Ovary (tissue), 9 donors: ENCODE measurements around the gene B3GALT5. TPM values are rescaled to one million over a fixed set of nuclear protein-coding genes. Genes with fewer than 3 reads are reported as not detected.

ENCODE experiments used
- DNase-seq, 5 donors: peaks; one replicate each; pipeline ENCODE4 v3.0.0-alpha.2; 2019 to 2020
- H3K27ac ChIP-seq, 2 donors: fragments of 200-600 bp; one replicate each; pipeline versions ENCODE4 v1.5.1 to v1.8.0; 2019 to 2022
- H3K27me3 ChIP-seq: fragments of 200-600 bp; one replicate; pipeline ENCODE4 v1.8.0; 2022
- H3K36me3 ChIP-seq: fragments of 200-600 bp; sonication (generic); one replicate; pipeline ENCODE4 v1.5.1; 2019
- H3K4me1 ChIP-seq: one replicate; pipeline ENCODE4 v1.8.1; 2013; ENCODE audit warnings: mild to moderate bottlenecking, moderate library complexity; ENCODE audit not compliant: insufficient read depth
- H3K4me3 ChIP-seq: fragments of 200-600 bp; sonication (generic); one replicate; pipeline ENCODE4 v1.5.1; 2017
- H3K9me3 ChIP-seq, 2 donors: fragments of 200-600 bp in 1 of 2; sonication (generic) in 1 of 2; one replicate each; pipeline versions ENCODE4 v1.5.1 to v1.8.1; 2013 to 2019; ENCODE audit warnings: mild to moderate bottlenecking in 1 of 2, moderate library complexity in 1 of 2
- EP300 ChIP-seq: sonication (generic); formaldehyde crosslinking; IDR thresholded peaks from one replicate; pipeline ENCODE4 v1.6.1; 2017; ENCODE audit warnings: antibody characterized with exemption
- POLR2A ChIP-seq: fragments of 450-650 bp; IDR thresholded peaks from one replicate; pipeline ENCODE4 v1.6.1; 2017; ENCODE audit warnings: antibody characterized with exemption, mild to moderate bottlenecking, moderate library complexity
- WGBS, 3 donors: extraction: QIAGEN DNeasy Blood & Tissue Kit in 1 of 3; methylation state at CpG; one replicate each; pipeline versions ENCODE4 v1.1.5 to v1.1.7; 2013 to 2017; 5-methylcytosine and 5-hydroxymethylcytosine counted together
- intact Hi-C, 4 donors: fragments of 100-400 bp; cut with DNase I; formaldehyde crosslinking; loops; one replicate each; pipeline versions ENCODE4 v1.11.0 to v1.15.1; 2022 to 2023
- polyA plus RNA-seq, 2 donors: library from polyadenylated mRNA; stranded (reverse); fragments of 200-250 nt in 1 of 2; fragments of 350-450 nt in 1 of 2; fragmentation: Illumina TruSeq in 1 of 2; extraction: RNeasy Lipid Tissue Mini Kit (QIAGEN cat#74804) in 1 of 2; gene quantifications; one replicate each; pipeline ENCODE4 v1.2.3, GENCODE V29; 2013 to 2014
- total RNA-seq, 7 donors: library from RNA; depleted of rRNA in 2 of 7; stranded (reverse); fragments of >200 nt in 2 of 7; fragmentation: NEBNext Ultra II Directional in 3 of 7; extraction: Animal tissue kit (Norgen Biotek cat#: 25700) in 3 of 7; gene quantifications; one replicate each; pipeline versions ENCODE4 v1.1.0 to v1.2.4, GENCODE V29; 2016 to 2023
- TF ChIP-seq, protein P1 (sequence below), 3 donors: fragments of 450-650 bp in 2 of 3; fragments of 200-600 bp in 1 of 3; IDR thresholded peaks; one replicate each; pipeline versions ENCODE4 v1.5.1 to v1.8.0; 2016 to 2022; ENCODE audit warnings: antibody characterized with exemption in 3 of 3, mild to moderate bottlenecking in 1 of 3
- donor health status: DM: no; HTN: no; CAD: no; lungs with moderate emphysema.
- donor health status: DM: no; HTN: no; CAD: no.
- donor health status: Bipolar disorder and iron deficiency.
- donor health status: DM: yes; HTN: yes; CAD: no.
- donor health status: DM: no; HTN: no; CAD: no.
- donor health status: DM: yes; HTN: yes; CAD: no.

B3GALT5 gene
- total and polyA plus RNA-seq, 9 donors, result 0.12 to 1.8 (median 0.62) TPM

DNA sequence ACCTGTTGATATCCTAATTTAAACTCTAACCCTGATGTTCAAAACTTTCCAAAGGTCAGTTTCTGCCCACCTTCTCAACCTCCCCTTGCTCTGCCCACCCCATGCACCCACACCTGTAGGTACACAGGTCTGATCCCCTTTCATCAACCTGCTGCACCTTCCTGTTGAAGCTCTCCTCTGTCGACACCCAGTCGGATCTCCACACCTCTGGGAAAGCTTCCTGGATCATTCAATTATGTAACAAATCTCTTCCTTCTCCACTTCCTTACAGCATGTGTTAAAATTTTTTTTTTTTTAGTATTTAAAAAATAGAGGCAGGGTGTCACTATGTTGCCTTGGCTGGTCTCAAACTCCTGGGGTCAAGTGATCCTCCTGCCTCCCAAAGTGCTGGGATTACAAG lies 87.6 kb downstream of the B3GALT5 start:
- 77 to 90% (median 79%) methylated on average over 2 of the region's 2 CpGs for WGBS, 3 donors
- intact Hi-C loops, result no loop called here
- Histone ChIP-seq H3K4me1 (no peaks in the 10 kb centered on the region), H3K9me3 (no peaks in the 10 kb centered on the region), H3K27ac (no peak overlapping the region), H3K27me3 (no peaks in the 10 kb centered on the region), H3K4me3 (no peak overlapping the region), H3K36me3 (no peaks in the 10 kb centered on the region)
- no peak for DNase-seq
- TF ChIP-seq EP300 (no peak), POLR2A (no peak)
- TF ChIP-seq, protein P1, sequence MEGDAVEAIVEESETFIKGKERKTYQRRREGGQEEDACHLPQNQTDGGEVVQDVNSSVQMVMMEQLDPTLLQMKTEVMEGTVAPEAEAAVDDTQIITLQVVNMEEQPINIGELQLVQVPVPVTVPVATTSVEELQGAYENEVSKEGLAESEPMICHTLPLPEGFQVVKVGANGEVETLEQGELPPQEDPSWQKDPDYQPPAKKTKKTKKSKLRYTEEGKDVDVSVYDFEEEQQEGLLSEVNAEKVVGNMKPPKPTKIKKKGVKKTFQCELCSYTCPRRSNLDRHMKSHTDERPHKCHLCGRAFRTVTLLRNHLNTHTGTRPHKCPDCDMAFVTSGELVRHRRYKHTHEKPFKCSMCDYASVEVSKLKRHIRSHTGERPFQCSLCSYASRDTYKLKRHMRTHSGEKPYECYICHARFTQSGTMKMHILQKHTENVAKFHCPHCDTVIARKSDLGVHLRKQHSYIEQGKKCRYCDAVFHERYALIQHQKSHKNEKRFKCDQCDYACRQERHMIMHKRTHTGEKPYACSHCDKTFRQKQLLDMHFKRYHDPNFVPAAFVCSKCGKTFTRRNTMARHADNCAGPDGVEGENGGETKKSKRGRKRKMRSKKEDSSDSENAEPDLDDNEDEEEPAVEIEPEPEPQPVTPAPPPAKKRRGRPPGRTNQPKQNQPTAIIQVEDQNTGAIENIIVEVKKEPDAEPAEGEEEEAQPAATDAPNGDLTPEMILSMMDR (IDR thresholded peaks at IDR 0.05), result no peak

DNA sequence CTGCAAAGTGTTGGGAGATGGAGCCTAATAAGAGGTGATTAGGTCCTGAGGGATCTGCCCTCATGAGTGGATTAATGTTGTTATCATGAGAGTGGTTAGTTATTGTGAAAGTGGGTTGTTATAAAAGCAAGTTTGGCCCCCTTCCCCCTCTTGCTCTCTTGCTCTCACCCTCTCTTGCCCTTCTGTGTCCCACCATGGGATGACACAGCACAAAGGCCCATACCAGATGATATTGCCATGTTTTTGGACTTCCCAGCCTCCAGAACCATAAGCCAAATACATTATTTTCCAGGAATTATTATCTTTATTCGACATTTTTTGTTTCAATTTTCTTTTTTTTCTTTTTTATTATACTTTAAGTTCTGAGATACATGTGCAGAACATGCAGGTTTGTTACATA lies 90.8 kb downstream of the B3GALT5 start:
- TF ChIP-seq, protein P1 (IDR thresholded peaks at IDR 0.05), result no peak
- TF ChIP-seq EP300 (no peak), POLR2A (no peak)
- no peaks in the 10 kb centered on the region for H3K4me1 ChIP-seq
- H3K9me3 ChIP-seq, result no peaks in the 10 kb centered on the region
- no peaks in the 10 kb centered on the region for H3K27me3 ChIP-seq
- intact Hi-C loops, result no loop called here
- no peak overlapping the region for H3K27ac ChIP-seq
- 83 to 86% (median 83%) methylated on average over 1 of the region's 1 CpG for WGBS, 3 donors
- H3K36me3 ChIP-seq, result no peaks in the 10 kb centered on the region
- DNase-seq, result no peak
- H3K4me3 ChIP-seq, result no peak overlapping the region

DNA sequence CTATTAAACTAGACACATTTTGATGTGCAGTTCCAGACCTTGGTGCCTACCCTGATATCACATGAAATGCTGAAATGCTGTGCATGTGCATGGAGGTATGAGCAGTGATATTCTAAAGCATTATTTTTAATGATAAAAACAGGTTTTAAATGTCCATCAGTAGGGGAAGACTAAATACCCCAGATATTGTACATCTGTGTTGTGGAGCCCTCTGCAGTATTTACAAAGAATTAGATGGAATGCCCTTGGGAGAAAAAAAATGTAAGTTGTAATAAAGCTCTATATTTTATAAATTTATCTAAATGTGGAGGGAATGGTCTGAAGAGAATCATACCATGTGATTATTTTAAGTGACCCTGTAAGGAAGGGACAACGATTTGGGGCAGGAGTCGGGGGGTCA lies 93.1 kb downstream of the B3GALT5 start:
- H3K27ac ChIP-seq, result no peak overlapping the region
- H3K27me3 ChIP-seq, result no peaks in the 10 kb centered on the region
- 86 to 92% (median 86%) methylated on average over 2 of the region's 2 CpGs for WGBS, 3 donors
- intact Hi-C loops, result no loop called here
- no peaks in the 10 kb centered on the region for H3K4me1 ChIP-seq
- TF ChIP-seq EP300 (no peak), POLR2A (no peak)
- H3K36me3 ChIP-seq, result no peaks in the 10 kb centered on the region
- H3K9me3 ChIP-seq, result no peaks in the 10 kb centered on the region
- no peak overlapping the region for H3K4me3 ChIP-seq
- DNase-seq, result no peak

DNA sequence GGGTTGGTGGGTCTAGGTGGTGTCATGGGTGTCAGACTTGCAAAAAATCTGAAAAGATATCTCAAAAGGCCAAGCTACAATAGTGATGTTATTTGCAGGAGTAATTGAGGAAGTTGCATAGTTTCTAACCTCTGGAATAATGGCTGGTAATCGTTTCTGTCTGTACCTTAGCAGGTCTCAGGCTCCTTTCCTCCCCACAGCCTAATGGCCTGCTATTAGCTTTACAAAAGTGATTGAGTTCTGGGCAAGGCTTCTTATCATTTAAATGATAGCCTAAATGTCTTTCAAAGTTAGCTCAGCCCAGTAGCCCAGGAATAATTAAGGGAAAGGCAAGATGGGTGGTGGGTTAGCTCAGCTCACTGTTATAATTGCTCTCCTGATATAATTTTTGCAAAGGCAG lies 94.6 kb downstream of the B3GALT5 start:
- Histone ChIP-seq H3K4me1 (no peaks in the 10 kb centered on the region), H3K27ac (no peak overlapping the region), H3K4me3 (no peak overlapping the region), H3K27me3 (no peaks in the 10 kb centered on the region), H3K36me3 (no peaks in the 10 kb centered on the region), H3K9me3 (no peaks in the 10 kb centered on the region)
- TF ChIP-seq, protein P1 (IDR thresholded peaks at IDR 0.05), result no peak
- TF ChIP-seq EP300 (no peak), POLR2A (no peak)
- WGBS, 3 donors, result 13 to 33% (median 27%) methylated on average over 1 of the region's 1 CpG
- intact Hi-C loops, result no loop called here
- DNase-seq, result no peak

DNA sequence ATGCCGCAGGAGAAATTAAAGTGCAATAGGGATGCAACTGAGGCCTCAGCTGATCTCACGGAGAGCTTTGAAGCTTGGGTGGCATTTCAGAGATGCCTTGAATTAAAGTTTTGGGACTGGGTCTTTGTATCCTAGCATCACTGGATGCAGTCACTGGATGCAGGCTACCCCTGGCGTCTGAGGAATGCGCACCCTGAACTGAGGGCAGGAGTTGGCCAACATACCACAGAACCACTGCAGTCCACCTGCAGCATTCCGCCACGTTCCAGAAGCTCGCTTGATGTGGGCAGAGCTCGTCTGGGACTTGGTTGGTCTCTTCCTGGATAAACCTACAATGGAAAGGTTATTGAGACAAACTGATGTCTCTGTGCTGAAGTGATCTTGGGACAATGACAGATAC lies 98.1 kb downstream of the B3GALT5 start:
- WGBS, 3 donors, result 93 to 96% (median 94%) methylated on average over 8 of the region's 8 CpGs
- Histone ChIP-seq H3K36me3 (no peaks in the 10 kb centered on the region), H3K4me1 (no peaks in the 10 kb centered on the region), H3K27me3 (no peaks in the 10 kb centered on the region), H3K27ac (no peak overlapping the region), H3K4me3 (no peak overlapping the region), H3K9me3 (no peaks in the 10 kb centered on the region)
- intact Hi-C loops, result loop anchor here in 2 of 4 donors (10.0 kb wide), 1 partner anchor 196 kb away; no protein-coding TSS in a partner anchor
- DNase-seq, result no peak
- TF ChIP-seq, protein P1 (IDR thresholded peaks at IDR 0.05), result no peak
- TF ChIP-seq EP300, result no peak
- TF ChIP-seq POLR2A, result no peak
